Measurements from ENCODE around the gene WASHC2C. TPM values are rescaled to one million over a fixed set of nuclear protein-coding genes. Genes with fewer than 3 reads are reported as not detected.
A peak's percentile ranks its signal among the peaks of the same experiment; 100 is the strongest.
"Not testable (repeated sequence)": the region's sequence is repeated elsewhere in the genome, so short reads cannot be mapped to it uniquely, and the experiment has no call there.

Gene WASHC2C
- 10 to 100 TPM; 25.0 to 70.4 (median 34.3) TPM for total RNA-seq

DNA sequence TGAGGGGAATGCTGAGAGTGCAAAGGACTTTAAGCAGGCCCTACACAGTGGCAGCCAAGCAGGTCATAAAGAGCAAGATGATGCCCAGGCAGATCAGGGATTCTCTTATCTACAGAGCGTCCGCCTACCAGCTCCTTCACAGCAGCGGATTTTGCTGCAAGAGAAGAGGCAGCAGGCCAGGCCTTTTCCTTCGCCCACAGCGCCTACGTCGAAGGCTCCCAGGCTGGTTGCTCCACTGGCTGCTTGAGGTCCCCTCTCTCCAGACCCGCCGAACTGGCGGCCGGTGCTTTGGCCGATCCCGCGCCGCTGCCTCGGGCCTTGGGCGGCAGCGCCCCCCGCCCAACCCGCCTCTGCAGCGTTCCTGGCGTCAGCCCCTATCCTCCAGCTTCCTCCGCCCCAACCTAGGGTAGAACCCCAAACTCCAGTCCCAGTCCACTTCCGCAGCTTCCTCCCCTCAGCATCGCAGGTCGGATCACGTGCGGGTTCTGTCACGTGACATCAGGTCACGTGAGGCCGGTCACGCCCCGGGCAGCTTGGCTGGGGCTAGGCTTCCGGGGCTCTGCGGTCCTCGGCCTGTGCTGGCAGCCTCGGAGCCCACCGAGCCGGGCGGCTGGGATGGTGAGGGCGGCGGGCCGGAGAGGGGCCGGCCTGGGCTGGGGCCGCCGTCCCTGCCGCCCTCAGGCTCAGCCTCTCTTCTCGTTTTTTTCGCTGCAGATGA lies at the start of gene WASHC2C:
TSS of gene WASHC2C (plus strand) at position 564 of the 718 bp plus-strand sequence. CDS start at position 616, 52 bp downstream.
- H3K36me3 ChIP-seq; intact Hi-C loops (cut with DNase I; ENCODE audit: low total_unique reads); H3K27me3 ChIP-seq; H3K4me1 ChIP-seq; H3K9me3 ChIP-seq: not testable (repeated sequence)
- H3K4me3 ChIP-seq = peak within 1 kb of the TSS; percentile 56 to 76
- peak; percentile 93 for DNase-seq
- H3K27ac ChIP-seq = peak within 1 kb of the TSS; percentile 80 to 84

- H3K27me3 ChIP-seq; DNase-seq; H3K27ac ChIP-seq; H3K9me3 ChIP-seq; intact Hi-C loops (cut with DNase I; ENCODE audit: low total_unique reads); H3K4me3 ChIP-seq; H3K4me1 ChIP-seq; H3K36me3 ChIP-seq: not testable (repeated sequence)
These were observed 48.6 kb upstream of the WASHC2C start for GRCh38 chr10:45678467-45678866.

DNA sequence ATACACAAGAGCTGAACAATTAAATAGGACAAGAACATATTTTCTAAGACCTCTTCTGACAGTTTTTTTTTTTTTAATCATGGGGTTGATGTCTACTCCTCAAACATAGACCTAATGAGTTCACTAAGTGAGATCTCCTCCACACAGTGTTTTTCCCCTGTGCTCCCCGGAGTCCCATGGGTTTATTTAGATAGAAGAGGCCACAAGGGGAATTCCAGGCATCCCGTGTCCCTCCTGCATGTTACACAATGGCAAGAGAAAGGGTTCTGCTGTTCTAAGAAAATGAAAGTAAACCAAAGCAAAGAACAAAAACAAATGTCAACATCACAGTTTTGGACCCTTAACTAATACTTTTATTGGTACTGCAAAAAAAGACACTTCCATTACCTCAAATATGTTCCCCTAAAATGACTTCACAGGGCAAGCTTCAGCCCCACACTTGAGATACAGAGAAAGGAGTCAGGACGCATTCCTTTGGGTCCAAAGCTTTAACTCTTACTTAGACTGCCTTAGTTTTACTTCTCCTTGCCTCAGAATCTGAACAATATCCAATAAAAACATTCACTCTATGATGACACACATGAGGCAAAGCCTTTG lies 16.8 kb upstream of the WASHC2C start:
- H3K9me3 ChIP-seq; H3K27me3 ChIP-seq; H3K4me3 ChIP-seq; H3K36me3 ChIP-seq; DNase-seq; H3K4me1 ChIP-seq; intact Hi-C loops (cut with DNase I; ENCODE audit: low total_unique reads); H3K27ac ChIP-seq: not testable (repeated sequence)

GRCh38 chr10:45711223-45711622 lies 15.8 kb upstream of the WASHC2C start:
- H3K9me3 ChIP-seq; intact Hi-C loops (cut with DNase I; ENCODE audit: low total_unique reads); DNase-seq; H3K27me3 ChIP-seq; H3K36me3 ChIP-seq; H3K4me3 ChIP-seq; H3K27ac ChIP-seq; H3K4me1 ChIP-seq: not testable (repeated sequence)

- H3K27me3 ChIP-seq; DNase-seq; H3K27ac ChIP-seq; H3K4me1 ChIP-seq; H3K4me3 ChIP-seq; H3K9me3 ChIP-seq; intact Hi-C loops (cut with DNase I; ENCODE audit: low total_unique reads); H3K36me3 ChIP-seq: not testable (repeated sequence)
These were observed 10.0 kb upstream of the WASHC2C start for GRCh38 chr10:45717053-45717452.

DNA sequence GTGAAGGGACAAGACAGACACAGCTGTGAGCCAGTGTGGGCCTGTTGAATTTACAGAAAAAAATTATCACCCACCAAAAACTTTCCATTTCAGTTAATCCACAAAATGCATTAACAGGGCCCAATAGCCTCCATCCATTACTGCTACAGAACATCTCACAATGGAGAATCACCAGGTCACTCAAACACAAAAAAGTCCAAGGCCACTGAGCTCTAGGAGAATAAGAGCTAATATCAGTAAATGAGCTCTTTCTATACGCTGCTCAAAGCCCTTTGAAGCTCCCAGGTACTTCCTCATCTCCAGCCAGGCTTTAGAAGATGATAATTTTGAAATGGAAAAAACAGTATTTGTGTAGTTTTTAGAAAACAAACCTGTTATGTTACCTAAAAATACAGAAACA lies 9.4 kb upstream of the WASHC2C start:
- H3K27me3 ChIP-seq; DNase-seq; H3K4me1 ChIP-seq; H3K36me3 ChIP-seq; H3K9me3 ChIP-seq; H3K4me3 ChIP-seq; intact Hi-C loops (cut with DNase I; ENCODE audit: low total_unique reads); H3K27ac ChIP-seq: not testable (repeated sequence)

DNA sequence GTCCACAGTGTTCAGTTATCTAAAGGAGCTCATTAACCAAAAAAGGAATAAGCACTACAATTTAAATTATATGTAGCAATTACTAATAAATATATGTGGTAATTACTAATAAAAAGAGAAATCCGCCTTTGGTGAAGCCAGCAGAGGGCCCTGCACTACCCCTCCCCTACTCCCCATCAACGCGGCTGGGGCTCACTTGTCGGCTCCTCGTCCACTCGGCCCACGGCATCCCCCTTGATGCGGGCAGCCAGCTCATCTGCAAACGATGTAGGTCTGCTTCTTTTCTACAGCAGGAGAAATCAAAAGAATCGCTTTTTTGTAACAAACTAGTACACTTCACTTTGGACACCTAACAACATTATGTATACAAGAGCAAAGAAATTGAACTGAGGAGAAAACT lies 5.6 kb upstream of the WASHC2C start:
- H3K4me1 ChIP-seq; H3K27me3 ChIP-seq; H3K27ac ChIP-seq; DNase-seq; intact Hi-C loops (cut with DNase I; ENCODE audit: low total_unique reads); H3K36me3 ChIP-seq; H3K9me3 ChIP-seq; H3K4me3 ChIP-seq: not testable (repeated sequence)

- H3K27me3 ChIP-seq; H3K4me1 ChIP-seq; DNase-seq; H3K36me3 ChIP-seq; H3K27ac ChIP-seq; intact Hi-C loops (cut with DNase I; ENCODE audit: low total_unique reads); H3K9me3 ChIP-seq; H3K4me3 ChIP-seq: not testable (repeated sequence)
These were observed 3.2 kb upstream of the WASHC2C start for GRCh38 chr10:45723851-45724250.

DNA sequence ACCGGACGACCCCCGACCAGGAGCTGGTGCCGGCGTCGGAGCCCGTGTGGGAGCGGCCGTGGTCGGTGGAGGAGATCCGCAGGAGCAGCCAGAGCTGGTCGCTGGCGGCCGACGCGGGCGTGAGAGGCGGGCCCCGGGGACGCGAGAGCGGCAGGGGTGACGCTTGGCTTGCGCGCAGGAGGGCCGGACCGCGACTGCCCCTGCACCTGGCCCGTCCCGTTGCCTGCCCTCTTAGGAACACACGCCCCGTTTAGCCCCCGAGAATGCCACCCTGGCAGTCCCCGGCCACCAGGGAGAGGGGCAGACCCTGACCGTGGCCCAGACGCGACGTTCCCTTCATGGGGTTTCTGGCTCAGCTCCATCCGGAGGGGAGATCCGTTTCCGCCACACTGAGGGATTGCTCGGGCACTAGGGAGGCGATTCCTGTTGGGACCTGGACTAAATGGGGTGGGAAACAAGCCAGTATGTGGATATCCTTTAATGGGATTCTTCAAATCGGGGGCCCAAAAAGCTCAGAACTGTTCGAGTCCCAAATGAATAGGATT lies 427 bp downstream of the WASHC2C start:
- DNase-seq; H3K36me3 ChIP-seq; H3K27me3 ChIP-seq; H3K9me3 ChIP-seq; intact Hi-C loops (cut with DNase I; ENCODE audit: low total_unique reads); H3K4me1 ChIP-seq: not testable (repeated sequence)
- Histone ChIP-seq H3K4me3 (peak overlapping the region; percentile 56 to 76), H3K27ac (peak overlapping the region; percentile 80 to 84)

DNA sequence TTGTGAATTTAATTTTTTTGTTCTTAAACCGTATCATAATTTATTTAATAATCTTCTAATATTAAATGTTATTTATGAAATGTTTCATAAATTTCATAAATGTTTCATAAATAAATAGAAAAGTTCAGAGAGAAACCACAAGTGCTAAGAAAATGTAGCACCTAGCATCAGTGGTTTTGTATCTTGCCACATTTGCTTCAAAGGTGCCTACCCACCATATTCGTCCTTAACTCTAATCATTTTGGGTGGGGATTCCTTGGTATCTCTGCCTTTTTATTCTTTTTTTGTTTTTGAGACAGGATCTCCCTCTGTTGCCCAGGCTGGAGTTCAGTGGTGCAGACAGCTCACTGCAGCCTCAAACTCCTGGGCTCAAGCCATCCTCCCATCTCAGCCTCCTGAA lies 7.4 kb downstream of the WASHC2C start:
- H3K36me3 ChIP-seq; H3K4me3 ChIP-seq; H3K4me1 ChIP-seq; H3K27me3 ChIP-seq; H3K9me3 ChIP-seq; DNase-seq; intact Hi-C loops (cut with DNase I; ENCODE audit: low total_unique reads); H3K27ac ChIP-seq: not testable (repeated sequence)

Data from uterus (tissue), 4 donors.